Islet of Langerhans (tissue), 1 donor: Measurements from ENCODE around the gene ZSWIM1.

Source experiments
- FAIRE-seq: peaks from one replicate; lab custom pipeline; 2011; peaks lifted over from hg19 to GRCh38; lab: Jason Lieb, UNC

ZSWIM1 gene

DNA sequence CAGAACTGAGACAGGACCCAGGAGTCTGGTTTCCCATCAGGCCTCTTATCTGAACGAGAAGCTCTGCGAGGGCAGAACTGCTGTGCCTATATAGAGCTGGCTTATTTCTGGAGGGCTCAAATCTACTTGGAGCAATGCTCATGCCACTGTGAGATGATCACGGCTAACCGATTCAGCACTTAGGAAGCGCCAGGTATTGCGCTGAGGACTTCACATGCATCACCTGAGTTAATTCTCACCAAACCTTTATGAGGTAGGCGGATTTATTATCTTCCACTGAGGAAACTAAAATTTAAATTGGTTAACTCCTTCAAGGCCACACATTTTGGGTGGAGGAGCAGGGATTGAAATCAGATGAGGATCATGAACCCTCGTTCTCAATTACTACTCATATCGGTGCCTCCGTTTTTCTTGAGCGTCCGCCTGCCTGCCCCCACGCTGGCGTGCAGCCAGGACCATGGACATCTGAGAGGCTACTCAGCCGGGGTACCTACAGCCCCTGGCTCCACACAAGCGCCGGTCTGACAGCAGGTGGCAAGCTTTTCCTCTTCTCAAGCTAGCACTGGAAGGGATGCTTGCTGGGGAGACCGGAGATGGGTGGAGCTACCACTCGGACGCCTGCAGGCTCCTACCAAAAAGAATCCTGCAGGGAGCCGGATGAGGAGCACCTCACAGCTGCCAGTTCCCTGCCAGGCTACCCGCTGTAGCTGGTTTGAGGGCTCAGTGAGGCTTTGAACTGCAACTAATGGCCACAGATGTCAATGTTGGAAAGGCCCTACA is 52.4 kb downstream of the ZSWIM1 start:
- no peak for FAIRE-seq

DNA sequence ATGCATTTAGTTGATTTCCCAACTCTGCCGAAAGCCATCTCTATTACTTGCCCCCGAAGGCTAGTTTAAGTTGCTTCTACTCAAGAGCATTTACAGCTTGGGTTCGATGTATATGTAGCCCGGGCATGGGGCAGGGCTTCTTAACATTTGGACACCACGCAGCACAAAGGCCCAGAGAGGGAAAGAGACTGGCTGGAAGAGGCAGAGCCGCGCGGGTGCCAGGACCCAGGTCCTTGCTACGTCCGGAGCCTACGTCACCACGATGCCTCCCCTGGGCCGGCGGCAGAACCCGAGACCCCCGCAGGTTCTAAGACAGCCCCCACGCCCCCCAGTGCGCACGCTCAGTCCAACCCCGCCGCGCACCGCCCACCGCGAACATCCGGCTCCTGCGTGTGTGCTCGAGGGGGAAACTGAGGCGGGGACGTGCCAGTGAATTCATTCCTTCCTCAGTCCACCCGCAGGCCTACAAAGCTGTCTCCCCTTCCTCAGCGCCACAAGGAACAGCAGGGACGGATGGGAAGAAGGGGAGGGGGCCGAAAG is 53.1 kb downstream of the ZSWIM1 start:
- no peak for FAIRE-seq
